Vagina (tissue), 2 donors: ENCODE data around the gene SIPA1L3. TPM values are rescaled to one million over a fixed set of nuclear protein-coding genes. Genes with fewer than 3 reads are reported as not detected.

Source experiments
- DNase-seq, 2 donors: peaks; one replicate each; pipeline ENCODE4 v3.0.0-alpha.2; 2017; ENCODE audit errors: extremely low spot score in 2 of 2
- H3K27ac ChIP-seq: fragments of 200-600 bp; sonication (generic); one replicate; pipeline ENCODE4 v1.5.1; 2019
- H3K27me3 ChIP-seq: fragments of 200-600 bp; sonication (generic); one replicate; pipeline ENCODE4 v1.5.1; 2019
- H3K36me3 ChIP-seq, 2 donors: fragments of 200-600 bp; sonication (generic); one replicate each; pipeline ENCODE4 v1.5.1; 2017 to 2019
- H3K4me1 ChIP-seq: fragments of 200-600 bp; sonication (generic); one replicate; pipeline ENCODE4 v1.5.1; 2019
- H3K4me3 ChIP-seq, 2 donors: fragments of 200-600 bp; sonication (generic); 1 replicate in 1 of 2; 2 replicates in 1 of 2; pipeline ENCODE4 v1.5.1; 2016 to 2019
- H3K9me3 ChIP-seq: fragments of 200-600 bp; sonication (generic); one replicate; pipeline ENCODE4 v1.5.1; 2019
- CTCF ChIP-seq, 3 experiments: fragments of 450-650 bp in 2 of 3; fragments of 200-600 bp in 1 of 3; sonication (generic) in 1 of 3; IDR thresholded peaks; one replicate each; pipeline ENCODE4 v1.5.1; 2017 to 2019; ENCODE audit warnings: antibody characterized with exemption in 3 of 3, mild to moderate bottlenecking in 2 of 3, moderate library complexity in 2 of 3
- POLR2A ChIP-seq, 2 donors: fragments of 450-650 bp; IDR thresholded peaks; one replicate each; pipeline ENCODE4 v1.6.1; 2017; ENCODE audit warnings: antibody characterized with exemption in 2 of 2, mild to moderate bottlenecking in 2 of 2, moderate library complexity in 2 of 2
- POLR2AphosphoS5 ChIP-seq, 2 donors: sonication (generic); formaldehyde crosslinking; IDR thresholded peaks; one replicate each; pipeline ENCODE4 v1.9.0; 2017; ENCODE audit warnings: antibody characterized with exemption in 2 of 2, mild to moderate bottlenecking in 2 of 2, low read depth in 1 of 2; ENCODE audit not compliant: insufficient read depth in 1 of 2
- intact Hi-C: fragments of 100-400 bp; cut with DNase I; formaldehyde crosslinking; loops from one replicate; pipeline ENCODE4 v1.15.1; 2023
- total RNA-seq: library from RNA; depleted of rRNA; stranded (reverse); fragments of >200 nt; gene quantifications from one replicate; pipeline ENCODE4 v1.2.3, GENCODE V29; 2016

The SIPA1L3 gene
- total RNA-seq, 1 donor from 2014 or later = 13.0 TPM

GRCh38 chr19:38183251-38183897, 276.4 kb downstream of the SIPA1L3 start:
- Histone ChIP-seq H3K4me1 (no peaks in the 10 kb centered on the region), H3K27ac (peak overlapping the region; percentile 71), H3K27me3 (no peaks in the 10 kb centered on the region), H3K36me3 (no peaks in the 10 kb centered on the region), H3K4me3 (peak overlapping the region; percentile 26 to 42), H3K9me3 (no peaks in the 10 kb centered on the region)
- DNase-seq = no peak
- intact Hi-C loops = no loop called here
- TF ChIP-seq CTCF (IDR thresholded peaks at IDR 0.05) = no peak
- peak in 1 of 2 donors; percentile 30 for TF ChIP-seq POLR2AphosphoS5 (IDR thresholded peaks at IDR 0.05; ENCODE audit: insufficient read depth in 1 of 2, low read depth in 1 of 2)

- TF ChIP-seq CTCF (IDR thresholded peaks at IDR 0.05) (no peak), POLR2AphosphoS5 (IDR thresholded peaks at IDR 0.05; ENCODE audit: insufficient read depth in 1 of 2, low read depth in 1 of 2) (no peak), POLR2A (IDR thresholded peaks at IDR 0.05) (no peak)
- intact Hi-C loops = no loop called here
- Histone ChIP-seq H3K4me3 (no peak overlapping the region), H3K27ac (no peak overlapping the region), H3K27me3 (no peaks in the 10 kb centered on the region), H3K36me3 (no peaks in the 10 kb centered on the region), H3K4me1 (no peaks in the 10 kb centered on the region), H3K9me3 (no peaks in the 10 kb centered on the region)
- no peak for DNase-seq
These were observed 277.8 kb downstream of the SIPA1L3 start for GRCh38 chr19:38184815-38185214.

- no peak overlapping the region for H3K27ac ChIP-seq
- H3K4me1 ChIP-seq = no peaks in the 10 kb centered on the region
- intact Hi-C loops = no loop called here
- TF ChIP-seq CTCF (IDR thresholded peaks at IDR 0.05) (no peak), POLR2AphosphoS5 (IDR thresholded peaks at IDR 0.05; ENCODE audit: insufficient read depth in 1 of 2, low read depth in 1 of 2) (no peak), POLR2A (IDR thresholded peaks at IDR 0.05) (no peak)
- H3K9me3 ChIP-seq = no peaks in the 10 kb centered on the region
- no peak for DNase-seq
- no peak overlapping the region for H3K4me3 ChIP-seq
- no peaks in the 10 kb centered on the region for H3K36me3 ChIP-seq
- H3K27me3 ChIP-seq = no peaks in the 10 kb centered on the region
These were observed 278.6 kb downstream of the SIPA1L3 start for GRCh38 chr19:38185562-38185961.

GRCh38 chr19:38190061-38190460, 283.1 kb downstream of the SIPA1L3 start:
- intact Hi-C loops = no loop called here
- H3K27ac ChIP-seq = no peak overlapping the region
- no peak for TF ChIP-seq POLR2AphosphoS5 (IDR thresholded peaks at IDR 0.05; ENCODE audit: insufficient read depth in 1 of 2, low read depth in 1 of 2)
- TF ChIP-seq POLR2A (IDR thresholded peaks at IDR 0.05) = no peak
- no peak for TF ChIP-seq CTCF (IDR thresholded peaks at IDR 0.05)
- H3K36me3 ChIP-seq = peaks cover 0 to 6% of the 10 kb centered on the region in 2 donors
- no peak overlapping the region for H3K4me3 ChIP-seq
- DNase-seq = no peak
- no peaks in the 10 kb centered on the region for H3K9me3 ChIP-seq
- no peaks in the 10 kb centered on the region for H3K27me3 ChIP-seq
- H3K4me1 ChIP-seq = no peaks in the 10 kb centered on the region

- Histone ChIP-seq H3K4me1 (no peaks in the 10 kb centered on the region), H3K36me3 (peaks cover 0 to 6% of the 10 kb centered on the region in 2 donors), H3K4me3 (no peak overlapping the region), H3K27me3 (no peaks in the 10 kb centered on the region), H3K9me3 (no peaks in the 10 kb centered on the region), H3K27ac (no peak overlapping the region)
- no peak for TF ChIP-seq CTCF (IDR thresholded peaks at IDR 0.05)
- TF ChIP-seq POLR2A (IDR thresholded peaks at IDR 0.05) = no peak
- TF ChIP-seq POLR2AphosphoS5 (IDR thresholded peaks at IDR 0.05; ENCODE audit: insufficient read depth in 1 of 2, low read depth in 1 of 2) = no peak
- DNase-seq = no peak
- intact Hi-C loops = no loop called here
These were observed 283.8 kb downstream of the SIPA1L3 start for GRCh38 chr19:38190793-38191192.
